Stimulated activated CD4-positive, alpha-beta T cell treated with anti-CD3 and anti-CD28 coated beads, Interleukin-4, amount 100 ng/mL, for 4 hours (primary cell): ENCODE results near the gene PKP1.

Experiments
- DNase-seq, 2 experiments: peaks; one replicate each; pipeline ENCODE4 v3.0.0-alpha.2; 2020

Gene PKP1

GRCh38 chr1:201260648-201261311 lies 22.5 kb upstream of the PKP1 start:
- DNase-seq = no peak

GRCh38 chr1:201261771-201262547 lies 21.3 kb upstream of the PKP1 start:
- DNase-seq = no peak

- DNase-seq = no peak
Observed at GRCh38 chr1:201262963-201263608, 20.2 kb upstream of the PKP1 start.

DNA sequence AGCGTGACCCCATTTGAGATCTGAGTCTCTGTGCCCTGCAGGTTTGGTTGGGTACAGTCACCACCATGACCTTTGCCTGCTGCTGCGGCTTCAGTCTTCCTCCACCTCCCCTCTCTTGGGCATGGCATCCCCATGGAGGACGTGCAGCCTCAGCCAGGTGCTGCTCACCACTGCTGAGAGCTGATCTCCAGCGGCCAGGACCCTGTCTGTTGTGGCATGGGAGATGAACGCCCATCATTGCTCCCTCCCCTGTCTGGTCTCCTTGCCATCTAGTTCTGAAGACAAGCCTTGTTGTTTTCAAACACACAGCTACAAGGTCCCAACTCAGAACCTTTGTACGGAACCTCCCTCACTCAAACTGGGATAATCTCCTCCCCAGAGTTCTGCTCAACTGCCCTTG lies 19.2 kb upstream of the PKP1 start:
- DNase-seq = no peak

GRCh38 chr1:201264554-201264953 lies 18.8 kb upstream of the PKP1 start:
- DNase-seq = no peak

- DNase-seq = no peak
Observed at GRCh38 chr1:201265756-201266155, 17.6 kb upstream of the PKP1 start.

GRCh38 chr1:201266276-201266675 lies 17.0 kb upstream of the PKP1 start:
- DNase-seq = no peak

- DNase-seq = no peak
Observed at GRCh38 chr1:201266774-201267173, 16.5 kb upstream of the PKP1 start.

DNA sequence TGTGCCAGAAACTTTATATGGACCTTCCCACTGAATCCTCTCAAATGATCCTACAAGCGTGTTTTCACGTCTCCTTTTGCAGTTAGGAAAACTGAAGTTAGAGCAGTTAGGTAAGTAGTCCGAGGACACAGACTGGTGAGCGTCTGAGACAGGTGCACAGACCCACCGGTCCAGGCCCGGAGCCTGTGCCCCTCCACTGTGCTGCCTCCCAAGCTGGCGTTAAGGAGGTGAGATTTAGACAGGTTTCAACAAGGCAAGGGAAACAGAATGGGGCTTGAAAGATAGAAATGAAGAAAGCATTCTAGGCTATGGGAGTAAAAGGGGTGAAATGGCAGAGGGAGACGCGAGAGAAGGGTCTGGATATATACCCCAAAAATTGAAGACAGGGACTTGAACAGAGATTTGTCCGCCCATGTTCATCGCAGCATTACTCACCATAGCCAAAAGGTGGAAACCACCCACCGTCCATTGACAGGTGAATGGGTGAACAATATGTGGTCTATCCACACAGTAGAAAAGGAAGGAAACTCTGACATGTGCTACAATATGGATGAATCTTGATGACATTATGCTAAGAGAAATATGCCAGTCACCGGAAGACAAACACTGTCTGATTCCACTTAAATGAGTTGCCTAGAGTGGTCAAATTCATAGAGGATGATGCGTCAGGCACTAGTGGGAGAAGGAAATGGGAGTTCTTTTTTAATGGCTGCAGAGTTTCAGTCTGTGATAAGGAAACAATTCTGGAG lies 15.7 kb upstream of the PKP1 start:
- no peak for DNase-seq

GRCh38 chr1:201268604-201269151 lies 14.6 kb upstream of the PKP1 start:
- no peak for DNase-seq

DNA sequence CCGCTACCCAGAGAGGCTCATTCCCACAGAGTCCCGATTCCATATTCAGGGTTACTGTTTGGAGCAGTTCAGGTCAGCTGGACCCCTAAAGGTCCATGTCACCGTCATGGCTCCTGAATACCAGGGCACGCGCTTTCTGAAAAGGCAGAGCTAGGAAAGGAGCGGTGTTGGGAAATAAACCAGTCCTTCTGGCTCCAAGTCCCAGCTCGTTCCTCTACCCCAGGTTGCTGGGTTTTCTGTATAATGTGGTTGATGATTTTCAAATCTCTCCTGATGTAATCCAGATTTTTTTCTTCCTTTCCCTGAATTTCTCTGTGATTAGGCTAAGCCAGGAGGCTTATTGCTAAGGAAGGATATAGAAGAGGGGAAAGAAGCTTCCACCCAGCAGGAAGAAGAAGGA lies 14.0 kb upstream of the PKP1 start:
- no peak for DNase-seq

GRCh38 chr1:201269900-201270410 lies 13.4 kb upstream of the PKP1 start:
- no peak for DNase-seq

DNA sequence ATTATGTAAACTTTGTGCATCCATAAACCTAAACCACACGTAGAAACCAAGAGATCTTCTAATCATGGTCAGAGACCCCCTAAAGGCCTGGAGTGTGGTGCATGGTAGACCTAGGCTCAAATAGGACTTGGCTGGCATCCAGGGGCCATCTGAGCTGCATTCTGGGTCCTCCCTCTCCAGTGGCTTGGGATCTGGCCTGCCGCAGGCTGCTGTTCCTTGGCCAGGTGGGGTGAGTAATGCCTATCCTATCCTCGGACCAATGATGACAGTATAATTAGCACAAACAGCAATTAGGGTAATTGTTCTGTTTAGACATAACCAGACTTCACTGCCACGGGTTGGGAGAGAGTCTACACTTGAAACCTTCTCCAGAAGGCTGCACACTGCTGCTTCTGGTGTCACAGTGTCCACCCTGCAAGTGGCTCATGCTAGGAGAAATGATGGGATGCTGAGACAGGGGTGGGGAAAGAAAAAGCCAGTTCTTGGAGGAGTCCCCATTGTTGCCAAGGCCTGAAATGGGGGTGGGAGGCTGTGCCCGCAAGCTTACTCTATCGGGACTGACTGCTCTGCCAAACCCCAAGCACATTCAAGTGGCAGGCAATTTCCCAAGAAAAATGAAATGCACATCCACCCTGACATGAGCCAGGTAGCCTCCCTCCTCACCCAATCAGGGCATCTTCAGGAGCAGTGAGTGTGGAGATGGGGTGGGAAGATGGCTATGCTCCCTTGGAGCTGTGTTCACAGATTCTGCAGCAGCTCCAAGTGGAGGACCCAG lies 12.5 kb upstream of the PKP1 start:
- DNase-seq = no peak

- DNase-seq = no peak
Observed at GRCh38 chr1:201272799-201273198, 10.5 kb upstream of the PKP1 start.

DNA sequence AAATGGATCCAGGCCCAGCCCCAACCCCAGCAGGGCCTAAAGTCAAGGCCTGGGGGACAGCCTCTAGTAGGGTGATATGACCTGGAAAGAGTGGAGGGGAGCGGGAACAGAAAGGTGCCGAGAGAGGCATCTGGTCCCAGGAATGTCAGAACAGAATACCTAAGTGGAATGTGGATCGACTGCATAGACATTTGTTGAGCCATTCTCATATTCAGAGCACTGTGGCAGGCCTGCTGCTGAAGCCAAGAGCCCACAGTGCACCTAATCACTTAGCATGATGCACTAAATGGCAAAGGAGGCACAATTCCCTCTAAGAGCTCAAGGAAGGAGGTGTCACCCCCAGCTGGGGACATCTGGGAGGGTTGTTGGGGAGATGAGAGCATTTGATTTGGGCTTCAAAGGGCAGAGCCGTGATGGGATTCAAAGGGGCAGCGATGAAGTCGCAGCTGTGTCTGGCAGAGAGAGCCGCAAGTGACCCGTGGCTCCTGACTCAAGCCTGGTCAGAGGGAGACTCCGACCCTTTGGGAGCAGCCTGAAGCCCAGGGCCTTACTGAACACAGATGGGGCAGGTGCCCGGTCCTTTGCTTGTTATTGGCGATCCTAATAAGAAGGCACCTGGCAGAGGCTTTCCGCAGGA lies 8.6 kb upstream of the PKP1 start:
- no peak for DNase-seq

DNA sequence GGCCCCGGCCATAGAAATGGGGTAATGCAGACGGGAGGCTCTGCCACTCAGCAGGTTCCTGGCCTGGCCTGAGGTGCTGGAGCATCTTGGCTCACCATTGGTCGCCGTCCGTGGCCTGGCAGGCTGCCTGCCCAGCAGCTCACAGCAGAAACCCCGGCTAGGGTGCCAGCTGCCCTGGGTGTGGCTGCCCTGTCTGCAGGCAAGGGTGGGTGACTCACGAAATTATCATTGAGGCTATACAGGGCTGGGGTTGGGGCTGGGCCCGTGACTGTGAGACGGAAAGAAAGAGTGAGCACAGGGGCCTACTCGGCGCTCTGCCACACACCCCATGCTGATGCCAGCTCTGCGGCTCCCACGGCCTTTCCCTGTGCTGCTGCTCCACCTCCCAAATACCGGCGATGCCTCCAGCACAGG lies 8.0 kb upstream of the PKP1 start:
- no peak for DNase-seq

GRCh38 chr1:201276891-201277290 lies 6.4 kb upstream of the PKP1 start:
- no peak for DNase-seq

GRCh38 chr1:201277441-201277840 lies 5.9 kb upstream of the PKP1 start:
- no peak for DNase-seq

DNA sequence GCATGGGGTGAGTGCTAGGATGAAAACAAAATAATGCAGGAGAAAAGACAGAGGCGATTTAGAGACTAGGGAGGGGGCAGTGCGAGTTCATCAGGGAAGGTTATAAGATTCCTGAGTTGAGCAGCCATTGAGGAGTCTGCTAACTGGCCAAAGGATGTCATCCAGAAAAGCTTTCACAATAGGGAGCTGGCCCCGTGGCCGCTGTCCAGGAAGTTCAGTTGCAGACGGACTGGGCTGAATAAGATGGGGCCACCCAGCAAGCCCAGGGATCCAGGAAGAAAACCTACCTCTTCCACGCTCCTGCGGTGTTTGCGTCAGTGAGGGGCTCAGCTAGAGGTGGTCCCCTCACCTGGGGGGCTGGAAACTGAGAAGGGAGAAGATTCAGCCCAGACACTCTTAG lies 4.0 kb upstream of the PKP1 start:
- DNase-seq = no peak

DNA sequence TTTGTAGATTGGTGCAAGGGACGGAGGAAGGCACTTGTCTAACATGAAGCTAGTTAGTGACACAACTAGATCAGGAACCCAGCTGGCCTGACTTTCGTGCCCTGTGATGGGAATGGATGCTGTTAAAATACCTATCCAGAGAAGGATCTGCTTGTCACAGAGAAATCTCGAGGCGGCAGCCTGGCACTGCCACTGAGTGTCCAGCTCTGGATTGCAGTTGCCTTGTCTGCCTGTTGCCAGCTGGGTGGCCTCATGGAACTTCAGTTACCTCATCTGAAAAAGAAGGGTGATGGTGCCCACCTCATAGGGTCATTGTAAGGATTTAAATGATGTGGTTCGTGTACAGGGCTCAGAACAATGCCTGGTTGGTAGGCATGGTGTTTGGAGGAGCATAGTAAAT lies 2.4 kb upstream of the PKP1 start:
- no peak for DNase-seq

DNA sequence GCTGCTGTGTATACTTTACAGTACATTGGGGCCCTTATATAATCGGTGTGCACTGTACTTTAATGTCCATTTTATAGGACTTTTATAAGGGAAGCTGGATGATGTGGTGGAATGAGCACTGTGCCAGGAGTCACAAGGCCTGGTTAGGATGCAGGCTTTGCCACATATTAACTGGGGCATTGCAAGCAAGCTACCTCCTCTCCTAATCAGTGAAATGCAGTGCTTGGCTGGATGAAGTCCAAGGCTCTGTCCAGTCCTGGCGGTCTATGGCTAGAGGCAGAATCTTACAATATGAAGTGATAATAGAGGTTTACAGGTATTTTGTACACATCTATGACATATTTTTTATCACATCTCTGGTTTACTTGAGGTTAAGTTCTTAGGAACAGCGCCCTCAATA lies 1.7 kb upstream of the PKP1 start:
- no peak for DNase-seq

- no peak for DNase-seq
Observed at GRCh38 chr1:201282216-201282615, 1.1 kb upstream of the PKP1 start.
